CD4-positive, alpha-beta T cell treated with Interleukin-10 for 1 hour (primary cell): Measurements from ENCODE around the gene MRPS15.
"Not testable (repeated sequence)": the region's sequence is repeated elsewhere in the genome, so short reads cannot be mapped to it uniquely, and the experiment has no call there.

Experiments used
- DNase-seq: peaks from one replicate; pipeline ENCODE4 v3.0.0-alpha.2; 2020

MRPS15 gene

DNA sequence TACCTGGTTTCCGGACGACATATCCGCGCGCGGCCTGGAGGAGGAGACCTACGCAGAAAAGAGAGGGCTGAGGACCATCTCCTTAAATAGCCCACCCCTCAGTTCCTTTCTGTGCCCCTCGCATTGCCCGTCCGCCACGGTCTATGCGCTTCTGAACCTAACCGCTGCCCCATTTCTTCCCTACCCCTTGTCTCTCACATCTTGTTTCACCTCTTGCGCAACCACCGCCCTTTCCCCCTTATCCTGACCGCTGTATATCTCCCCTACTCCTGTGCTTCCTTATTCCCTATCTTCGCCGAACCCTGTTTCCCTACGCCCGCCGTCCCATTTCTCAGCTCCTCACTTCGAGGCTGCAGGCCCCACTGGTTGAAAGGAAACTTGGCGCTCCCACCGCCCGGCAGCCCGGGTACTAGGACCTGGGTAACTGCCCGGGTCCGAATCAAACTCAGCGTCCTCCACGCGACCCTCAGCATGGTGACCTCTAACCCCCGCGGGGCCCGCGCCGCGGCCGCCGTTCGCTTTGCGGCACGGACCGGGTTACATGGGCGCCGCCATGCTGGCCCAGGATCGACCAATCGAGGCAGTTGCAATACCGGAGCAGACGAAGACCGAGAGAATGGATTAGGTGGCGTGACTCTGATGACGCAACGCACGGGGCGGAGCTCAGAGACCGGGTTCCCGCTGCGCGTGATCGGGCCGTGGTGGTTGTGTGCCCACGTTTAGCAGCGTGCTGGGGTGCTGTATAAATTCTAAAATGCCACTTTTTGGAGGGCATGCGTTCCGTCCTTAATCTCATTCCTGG lies at the start of gene MRPS15:
Gene MRPS15 (minus strand): TSS at position 582 of the 802 bp plus-strand sequence. CDS start 109 bp downstream, at position 473.
- peak; percentile 95 for DNase-seq

DNA sequence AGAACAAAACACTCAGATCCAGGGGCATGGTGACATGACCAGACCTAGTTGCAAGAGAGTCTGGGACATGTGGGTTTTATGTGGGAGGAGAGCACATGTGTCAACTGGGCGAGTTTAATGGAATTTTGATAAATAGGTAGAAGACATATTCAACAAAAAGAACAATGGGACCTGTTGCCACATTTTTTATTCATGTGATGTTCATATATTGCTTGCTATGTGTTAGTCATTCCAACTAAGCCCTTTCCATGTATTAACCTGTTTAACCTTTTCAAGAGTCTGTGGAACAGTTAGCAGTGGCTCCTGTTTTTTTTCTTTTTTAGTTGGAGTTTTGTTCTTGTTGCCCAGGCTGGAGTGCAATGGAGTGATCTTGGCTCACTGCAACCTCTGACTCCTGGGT lies 48.7 kb upstream of the MRPS15 start:
- DNase-seq: no peak

DNA sequence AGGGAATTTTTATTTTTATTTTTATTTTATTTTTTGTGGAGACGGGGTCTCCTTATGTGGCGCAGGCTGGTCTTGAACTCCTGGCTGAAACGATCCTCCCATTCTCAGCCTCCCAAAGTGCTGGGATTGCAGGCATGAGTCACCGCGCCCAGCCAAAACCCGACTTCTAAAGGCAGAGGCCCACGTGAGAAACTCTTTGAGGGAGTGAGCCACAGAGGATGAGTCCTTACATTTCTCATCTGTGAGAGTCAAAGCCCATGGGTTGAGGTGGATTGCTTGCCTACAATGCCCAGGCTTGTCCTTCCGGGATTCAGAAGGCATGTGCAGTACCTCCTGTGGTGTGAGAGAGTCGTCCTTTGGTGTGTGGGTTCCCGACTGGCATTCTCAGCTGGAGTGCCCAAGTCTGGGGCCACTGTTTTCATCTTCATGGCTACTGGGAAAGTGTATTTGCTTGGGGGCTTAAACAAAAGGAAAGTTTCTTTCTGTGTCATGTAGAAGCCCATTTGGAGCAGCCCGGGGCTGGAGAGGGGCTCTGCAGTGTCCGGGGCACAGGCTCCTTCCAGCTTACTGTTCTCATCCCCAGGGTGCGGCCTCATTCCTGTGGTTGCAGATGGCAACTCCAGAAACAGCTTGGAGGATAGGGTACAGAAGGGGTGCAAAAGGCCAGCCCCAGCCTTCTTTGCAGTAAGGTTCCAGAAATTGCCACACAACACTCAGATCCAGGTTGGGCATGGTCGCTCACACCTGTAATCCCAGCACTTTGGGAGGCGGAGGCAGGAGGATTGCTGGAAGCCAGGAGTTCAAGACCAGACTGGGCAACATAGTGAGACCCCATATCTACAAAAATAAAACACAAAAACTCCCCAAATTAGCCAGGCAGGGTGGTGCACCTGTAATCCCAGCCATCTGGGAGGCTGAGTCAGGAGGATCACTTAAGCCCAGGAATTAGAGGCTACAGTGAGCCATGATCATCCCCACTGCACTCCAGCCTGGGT lies 47.9 kb upstream of the MRPS15 start:
- no peak for DNase-seq

DNA sequence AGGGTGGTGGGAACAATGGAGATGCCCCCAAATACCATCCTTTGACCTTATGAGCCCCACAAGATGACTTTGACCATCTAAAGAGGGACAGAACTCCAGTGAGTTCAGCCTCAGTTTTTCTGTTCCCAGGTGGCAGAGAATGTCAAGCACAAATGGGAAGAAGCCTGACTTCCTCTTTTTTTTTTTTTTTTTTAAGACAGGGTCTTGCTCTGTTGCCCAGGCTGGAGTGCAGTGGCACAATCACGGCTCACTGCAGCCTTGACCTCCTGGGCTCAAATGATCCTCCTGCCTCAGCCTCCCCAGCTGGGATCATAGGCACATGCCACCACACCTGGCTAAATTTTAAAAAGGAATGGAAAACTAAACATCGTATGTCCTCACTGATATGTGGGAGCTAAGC lies 47.0 kb upstream of the MRPS15 start:
- DNase-seq: not testable (repeated sequence)

DNA sequence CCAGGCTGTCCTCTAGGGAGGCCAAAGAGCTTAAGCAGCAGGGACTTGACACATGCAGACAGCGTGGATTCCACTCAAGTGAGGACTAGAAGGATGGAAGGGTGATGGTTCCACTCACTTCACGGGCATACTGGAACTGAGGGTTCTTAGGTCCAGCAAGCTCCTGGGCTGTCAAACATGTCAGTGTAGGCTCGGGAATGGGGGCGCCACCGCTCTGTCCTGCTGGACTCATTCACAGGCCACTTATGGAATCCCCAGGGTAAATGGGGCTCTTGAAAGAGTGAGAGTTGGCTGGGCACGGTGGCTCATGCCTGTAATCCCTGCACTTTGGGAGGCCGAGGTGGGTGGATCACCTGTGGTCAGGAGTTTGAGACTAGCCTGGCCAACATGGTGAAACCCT lies 46.2 kb upstream of the MRPS15 start:
- DNase-seq: no peak

DNA sequence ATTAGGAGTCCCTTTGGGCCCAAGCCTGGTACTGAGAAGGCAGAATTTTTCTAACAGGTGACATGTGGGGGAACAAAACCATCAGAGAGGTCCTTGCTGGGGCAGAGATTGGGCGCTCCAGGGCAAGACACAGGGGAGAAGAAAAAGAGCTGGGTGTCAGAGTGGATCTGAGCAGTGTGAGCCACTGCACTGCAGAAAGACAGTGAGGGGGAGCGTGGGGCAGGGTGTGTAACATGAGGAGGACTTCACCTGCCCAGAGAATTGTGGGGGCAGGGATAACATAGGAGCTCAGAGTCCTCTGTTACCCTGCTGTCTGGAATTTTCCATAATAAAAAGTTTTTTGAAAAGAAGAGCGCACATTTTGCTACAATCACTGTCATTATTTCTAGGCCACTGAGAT lies 44.1 kb upstream of the MRPS15 start:
- DNase-seq: no peak

DNA sequence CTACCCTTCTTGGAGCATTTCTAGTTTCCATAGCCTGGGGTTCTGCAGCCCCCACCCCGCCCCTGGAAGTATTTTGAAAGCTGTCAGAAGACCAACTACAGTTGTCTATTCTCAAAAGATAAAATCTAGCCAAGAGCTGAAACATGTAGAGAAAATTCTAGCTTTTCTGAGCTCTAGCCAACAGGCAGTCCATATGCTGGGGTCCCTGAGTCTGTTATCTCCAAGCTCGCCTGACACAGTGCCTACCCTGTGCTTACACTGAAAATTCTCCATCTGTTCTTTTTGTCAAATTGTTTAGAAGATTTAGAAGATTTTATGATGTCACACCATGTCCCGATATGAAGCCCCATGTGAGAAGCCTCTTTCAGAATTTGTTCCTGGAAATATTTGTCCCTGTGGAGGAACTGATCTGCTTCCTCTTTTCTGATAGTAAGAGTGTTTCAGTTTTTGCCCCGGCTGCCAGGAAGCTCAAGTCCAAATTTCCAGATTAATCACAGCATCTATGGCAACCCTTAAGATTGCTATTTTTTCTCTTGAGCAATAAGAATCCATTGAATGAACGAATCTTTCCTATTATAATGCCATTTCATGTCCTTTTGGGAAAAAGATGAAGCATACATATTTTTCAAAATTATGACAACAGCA lies 42.2 kb upstream of the MRPS15 start:
- DNase-seq: no peak

DNA sequence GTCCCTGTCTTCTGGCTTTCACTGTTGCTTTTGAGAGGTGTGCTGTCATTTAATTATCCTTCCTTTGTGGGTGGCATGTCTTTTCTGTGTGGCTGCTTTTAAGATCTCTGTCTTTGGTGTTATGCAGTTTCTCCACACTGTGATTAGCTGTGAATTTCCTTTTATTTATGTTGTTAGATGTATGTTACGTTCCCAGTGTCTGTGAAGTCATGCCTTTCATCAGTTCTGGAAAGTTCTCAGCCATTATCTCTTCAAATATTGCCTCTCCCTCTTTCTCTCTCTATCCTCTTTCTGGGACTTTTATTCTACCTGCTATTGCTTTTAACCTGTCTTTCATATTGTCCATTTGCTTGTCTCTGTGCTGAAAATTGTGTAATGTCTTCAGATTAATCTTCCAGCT lies 39.5 kb upstream of the MRPS15 start:
- no peak for DNase-seq

DNA sequence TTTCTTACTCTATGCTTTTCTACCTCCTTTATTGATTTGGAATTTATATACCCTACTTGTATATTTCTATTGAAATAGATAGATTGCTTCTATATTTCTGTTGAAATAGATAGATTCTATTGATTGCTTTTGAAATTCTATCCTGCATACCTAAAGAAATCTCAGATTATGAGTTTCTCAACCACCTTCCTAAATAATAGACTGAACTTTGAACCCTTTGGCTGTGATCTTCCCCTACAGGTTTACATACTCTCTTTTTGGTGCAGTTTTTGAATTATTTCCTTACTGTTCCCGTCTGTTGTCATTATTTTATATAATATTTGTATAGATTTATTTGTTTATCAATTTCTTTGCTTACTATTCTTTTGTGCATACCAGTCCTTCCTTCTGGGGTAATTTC lies 39.0 kb upstream of the MRPS15 start:
- no peak for DNase-seq

DNA sequence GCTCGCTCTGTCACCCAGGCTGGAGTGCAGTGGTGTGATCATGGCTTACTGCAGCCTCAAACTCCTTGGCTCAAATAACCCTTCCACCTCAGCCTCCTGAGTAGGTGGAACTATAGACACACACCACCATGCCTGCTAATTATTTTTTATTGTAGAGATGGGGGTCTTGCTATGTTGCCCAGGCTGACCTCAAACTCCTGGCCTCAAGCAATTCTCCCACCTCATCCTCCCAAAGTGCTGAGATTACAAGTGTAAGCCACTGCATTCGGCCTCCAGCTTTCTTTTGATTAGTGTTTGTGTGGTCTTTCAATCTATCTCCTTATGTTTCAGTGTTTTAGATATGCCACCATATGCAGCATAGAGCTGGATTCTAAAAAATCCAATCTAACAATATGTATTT lies 38.4 kb upstream of the MRPS15 start:
- no peak for DNase-seq

DNA sequence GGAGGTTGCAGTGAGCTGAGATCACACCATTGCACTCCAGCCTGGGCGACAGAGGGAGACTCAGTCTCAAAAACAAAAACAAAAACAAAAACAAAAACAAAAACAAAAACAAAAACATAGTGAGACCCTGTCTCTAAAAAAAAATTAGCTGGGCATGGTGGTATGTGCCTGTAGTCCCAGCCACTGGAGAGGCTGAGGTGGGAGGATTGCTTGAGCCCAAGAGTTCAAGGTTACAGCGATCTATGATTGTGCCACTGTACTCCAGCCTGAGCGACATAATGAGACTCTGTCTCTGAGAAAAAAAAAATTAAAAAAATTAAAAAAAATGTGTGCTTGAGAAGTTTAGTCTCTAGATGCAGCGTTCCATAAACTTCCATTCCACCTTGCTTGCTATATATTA lies 37.7 kb upstream of the MRPS15 start:
- DNase-seq: not testable (repeated sequence)

DNA sequence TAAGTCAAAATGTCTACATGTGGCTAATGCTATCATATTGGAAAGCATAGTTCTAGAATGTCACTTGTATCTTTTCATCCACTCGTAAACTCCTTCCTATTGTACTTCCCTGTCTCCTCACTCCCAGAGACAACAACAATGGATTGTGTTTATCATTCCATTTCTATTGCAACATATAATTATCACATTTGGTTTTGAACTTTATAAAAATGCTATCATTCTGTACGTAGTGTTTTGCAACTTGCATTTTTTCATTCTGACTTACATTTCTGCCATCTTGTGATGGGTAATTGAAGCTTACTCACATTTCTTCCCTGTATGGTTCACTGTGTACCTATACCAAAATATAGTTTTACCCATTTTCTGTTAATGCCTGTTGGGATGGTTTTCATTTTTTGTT lies 33.0 kb upstream of the MRPS15 start:
- no peak for DNase-seq

DNA sequence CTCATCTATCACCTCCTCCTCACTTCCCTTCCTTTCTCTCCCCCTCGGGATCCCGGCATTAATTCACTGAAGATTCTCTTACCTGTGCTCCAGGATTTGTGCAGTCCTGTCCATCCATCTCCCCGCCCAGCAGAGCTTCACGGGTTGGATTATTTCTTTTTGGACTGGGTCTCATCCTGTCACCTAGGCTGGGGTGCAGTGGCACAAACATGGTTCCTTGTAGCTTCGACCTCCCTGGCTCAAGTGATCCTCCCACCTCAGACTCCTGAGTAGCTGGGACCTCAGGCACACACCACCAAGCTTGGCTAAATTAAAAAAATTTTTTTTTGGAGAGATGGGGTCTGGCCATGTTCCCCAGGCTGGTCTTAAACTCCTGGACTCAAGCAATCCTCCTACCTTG lies 30.8 kb upstream of the MRPS15 start:
- DNase-seq: no peak

DNA sequence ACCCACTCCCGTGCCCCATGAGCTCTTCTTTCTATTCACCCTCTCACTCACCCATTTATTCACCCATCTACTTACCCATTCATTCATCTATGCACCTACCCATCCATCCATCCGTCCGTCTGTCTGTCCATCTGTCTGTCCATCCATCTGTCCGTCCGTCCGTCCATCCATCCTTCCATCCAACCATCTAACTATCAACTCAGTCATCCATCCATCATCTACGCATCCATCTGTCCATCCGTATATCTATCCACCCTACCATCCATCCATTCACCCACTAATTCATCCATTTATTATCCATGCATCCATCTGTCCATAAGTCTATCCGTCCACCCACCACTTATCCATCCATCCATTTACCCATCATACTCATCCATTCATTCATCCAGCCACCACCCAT lies 29.3 kb upstream of the MRPS15 start:
- no peak for DNase-seq

DNA sequence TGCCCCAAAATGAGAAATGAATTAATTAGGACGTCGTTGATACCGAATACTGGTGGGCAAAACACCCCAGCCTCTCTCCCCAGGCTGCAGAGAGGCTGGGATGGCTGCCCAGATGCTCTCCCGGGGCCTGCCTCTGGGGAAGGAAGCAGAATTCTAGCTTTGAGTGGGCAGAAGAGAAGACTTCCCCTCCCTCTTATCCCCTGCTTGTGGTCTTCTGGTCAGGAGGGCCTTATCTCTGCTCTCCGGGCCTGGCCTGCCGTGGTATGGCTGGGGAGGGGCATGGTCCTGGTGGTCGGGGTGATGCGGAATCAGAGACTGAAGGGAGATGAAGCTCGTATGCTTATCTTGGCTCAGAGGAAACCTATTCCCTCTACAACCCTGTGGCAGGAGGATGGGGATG lies 28.3 kb upstream of the MRPS15 start:
- no peak for DNase-seq

DNA sequence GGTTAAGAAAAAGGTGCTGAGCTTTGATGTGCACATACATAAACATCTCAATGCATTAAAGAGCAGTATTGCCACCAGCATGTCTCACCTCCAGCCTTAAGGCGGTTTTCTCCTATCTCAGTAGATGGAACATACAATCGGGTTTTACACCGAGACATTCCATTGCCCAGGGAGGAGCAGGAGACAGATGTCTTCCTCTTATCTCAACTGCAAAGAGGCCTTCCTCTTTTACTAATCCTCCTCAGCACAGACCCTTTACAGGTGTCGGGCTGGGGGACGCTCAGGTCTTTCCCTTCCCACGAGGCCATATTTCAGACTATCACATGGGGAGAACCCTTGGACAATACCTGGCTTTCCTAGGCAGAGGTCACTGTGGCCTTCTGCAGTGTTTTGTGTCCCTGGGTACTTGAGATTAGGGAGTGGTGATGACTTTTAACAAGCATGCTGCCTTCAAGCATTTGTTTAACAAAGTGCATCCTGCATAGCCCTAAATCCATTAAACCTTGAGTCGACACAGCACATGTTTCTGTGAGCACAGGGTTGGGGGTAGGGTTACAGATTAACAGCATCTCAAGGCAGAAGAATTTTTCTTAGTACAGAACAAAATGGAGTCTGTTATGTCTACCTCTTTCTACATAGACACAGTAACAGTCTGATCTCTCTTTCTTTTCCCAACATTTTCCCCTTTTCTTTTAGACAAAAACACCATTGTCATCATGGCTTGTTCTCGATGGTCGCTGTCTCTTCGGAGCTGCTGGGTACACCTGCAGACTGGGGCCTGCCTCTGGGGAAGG lies 25.3 kb upstream of the MRPS15 start:
- not testable (repeated sequence) for DNase-seq

DNA sequence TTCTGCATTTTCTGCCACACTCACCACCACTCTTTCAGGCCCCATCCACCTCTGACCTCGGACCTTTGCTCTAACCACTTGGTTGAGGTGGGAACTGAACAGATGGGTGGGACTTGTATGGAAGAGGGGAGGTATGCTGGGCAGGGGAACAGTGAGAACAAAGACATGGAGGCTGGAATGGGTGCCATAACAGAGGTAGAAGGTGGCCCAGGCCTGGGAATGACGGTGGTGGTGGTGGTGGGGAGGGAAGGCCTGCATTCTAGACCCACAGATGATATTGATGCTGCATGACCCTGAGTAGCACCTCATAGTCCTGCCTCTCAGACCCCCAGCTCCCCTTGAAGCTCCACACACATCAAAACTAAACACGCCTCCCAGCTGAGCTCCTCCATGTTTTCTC lies 23.7 kb upstream of the MRPS15 start:
- no peak for DNase-seq

DNA sequence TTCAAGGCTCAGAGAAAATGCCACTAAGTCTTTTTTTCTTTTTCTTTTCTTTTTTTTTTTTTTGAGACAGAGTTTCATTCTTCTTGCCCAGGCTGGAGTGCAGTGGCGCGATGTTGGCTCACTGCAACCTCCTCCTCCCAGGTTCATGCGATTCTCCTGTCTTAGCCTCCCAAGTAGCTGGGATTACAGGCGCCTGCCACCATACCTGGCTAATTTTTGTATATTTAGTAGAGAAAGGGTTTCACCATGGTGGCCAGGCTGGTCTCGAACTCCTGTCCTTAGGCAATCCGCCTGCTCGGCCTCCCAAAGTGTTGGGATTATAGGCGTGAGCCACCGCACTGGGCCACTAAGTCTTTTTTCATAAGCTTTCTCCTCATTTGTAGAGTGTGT lies 23.1 kb upstream of the MRPS15 start:
- not testable (repeated sequence) for DNase-seq

DNA sequence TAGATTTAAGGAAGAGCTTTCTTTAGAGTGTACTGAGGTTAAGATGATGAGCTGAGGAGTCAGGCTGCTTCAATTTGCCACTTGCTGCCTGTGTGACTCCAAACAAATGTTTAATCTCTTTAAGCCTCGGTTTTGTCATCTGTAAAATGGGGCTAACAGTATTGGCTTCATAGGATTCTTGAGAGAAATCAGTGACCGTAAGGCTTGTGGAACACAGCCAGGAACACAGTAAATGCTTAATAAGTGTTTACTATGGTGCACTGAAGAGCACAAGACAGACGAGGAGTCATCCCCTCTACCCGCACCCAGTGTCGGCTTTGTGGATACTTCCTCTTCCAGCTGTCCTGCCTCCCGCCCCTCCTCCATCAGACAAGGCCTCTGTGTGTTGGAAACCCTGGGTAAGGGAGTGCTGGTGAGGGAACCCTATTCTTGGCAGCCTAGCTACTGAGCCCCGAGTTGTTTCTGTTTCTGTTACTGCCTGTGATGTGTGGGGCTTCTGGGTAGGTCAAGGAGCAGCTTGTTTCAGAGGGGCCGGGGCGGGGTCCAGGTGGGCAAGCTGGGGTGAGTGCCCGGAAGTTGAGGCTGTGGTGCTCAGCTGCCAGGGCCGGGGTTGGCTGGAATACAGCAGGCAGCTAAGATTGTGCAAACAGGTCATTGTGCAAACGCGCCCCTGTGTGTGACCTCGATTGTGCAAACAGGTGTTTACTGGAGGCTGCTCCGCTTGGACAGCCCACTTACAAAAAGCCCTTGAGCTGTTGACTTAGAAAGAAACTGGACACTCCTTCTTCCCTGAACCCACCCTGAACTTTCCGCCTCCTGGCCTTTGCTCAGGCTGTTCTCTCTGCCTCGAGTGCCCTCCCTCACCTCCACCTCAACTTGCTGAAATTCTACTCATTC lies 22.5 kb upstream of the MRPS15 start:
- DNase-seq: peak; percentile 15

DNA sequence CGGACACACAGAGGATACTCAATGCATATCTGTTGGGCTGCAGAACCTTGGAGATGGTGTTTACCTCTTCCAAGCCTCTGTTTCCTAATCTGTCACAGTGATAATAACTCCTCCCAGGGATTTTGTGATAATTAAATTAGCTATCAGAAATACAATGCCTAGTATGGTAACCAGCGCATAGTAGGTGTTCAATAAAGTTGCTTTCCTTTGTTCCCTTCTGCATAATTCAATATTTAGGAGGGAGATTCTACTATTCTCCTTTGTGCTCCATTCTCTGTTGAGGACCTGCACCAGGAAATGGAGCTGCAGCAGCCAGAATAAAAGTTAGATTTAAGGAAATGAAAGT lies 21.9 kb upstream of the MRPS15 start:
- DNase-seq: no peak

DNA sequence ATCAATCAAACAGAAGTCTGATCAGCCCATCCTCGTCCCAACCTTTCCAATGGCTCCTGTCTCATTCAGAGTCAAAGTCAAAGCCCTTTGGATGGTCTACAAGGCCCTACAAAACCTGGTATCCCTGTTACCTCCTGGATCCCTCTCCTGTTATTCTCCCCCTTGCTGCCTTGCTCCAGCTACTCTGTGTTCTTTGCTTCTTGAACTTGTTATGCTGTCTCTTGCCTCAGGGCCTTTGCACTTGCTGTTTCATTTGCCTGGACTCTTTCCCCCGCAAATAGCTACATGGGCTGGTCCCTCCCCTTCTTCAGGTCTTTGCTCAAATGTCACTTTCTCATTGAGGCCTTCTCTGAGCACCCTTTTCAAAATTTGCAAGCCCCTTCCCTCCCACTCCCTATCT lies 19.9 kb upstream of the MRPS15 start:
- DNase-seq: no peak
